ENCODE data around the gene USP6NL. TPM values are rescaled to one million over a fixed set of nuclear protein-coding genes. Genes with fewer than 3 reads are reported as not detected.

USP6NL gene
- total RNA-seq, 4 donors from 2014 or later = 28.8 to 56.4 (median 34.0) TPM

DNA sequence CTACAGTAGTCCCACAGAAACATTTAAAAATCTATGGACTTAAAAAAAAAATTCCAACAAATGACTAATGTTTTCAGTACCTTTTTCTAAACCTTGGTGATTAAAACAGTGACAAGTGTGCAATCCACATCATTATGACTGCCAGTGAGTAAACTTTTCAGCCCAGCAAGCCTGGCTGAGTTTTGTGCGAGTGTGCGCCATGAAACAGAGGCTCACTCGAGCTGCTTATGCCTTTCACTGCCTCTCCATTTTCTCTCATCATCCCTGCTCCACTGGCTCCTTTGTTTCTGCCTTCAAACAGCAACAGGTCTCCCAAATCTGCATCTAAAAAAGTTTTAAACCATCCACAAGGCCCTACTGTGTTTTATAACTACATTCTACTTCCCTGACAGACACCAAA is 105.8 kb downstream of the USP6NL start:
- Histone ChIP-seq H3K4me1 (no peaks in the 10 kb centered on the region), H3K27ac (no peak overlapping the region), H3K36me3 (peaks cover 0 to 29% (median 0%) of the 10 kb centered on the region in 3 donors), H3K4me3 (no peak overlapping the region), H3K27me3 (no peaks in the 10 kb centered on the region), H3K9me3 (no peaks in the 10 kb centered on the region)
- no peak for DNase-seq
- WGBS, 2 donors = 72 to 89% methylated on average over 3 of the region's 3 CpGs
- no peak for TF ChIP-seq CTCF (IDR thresholded peaks at IDR 0.05)
- TF ChIP-seq POLR2A (IDR thresholded peaks at IDR 0.05) = no peak
- intact Hi-C loops (cut with DNase I) = no loop called here

DNA sequence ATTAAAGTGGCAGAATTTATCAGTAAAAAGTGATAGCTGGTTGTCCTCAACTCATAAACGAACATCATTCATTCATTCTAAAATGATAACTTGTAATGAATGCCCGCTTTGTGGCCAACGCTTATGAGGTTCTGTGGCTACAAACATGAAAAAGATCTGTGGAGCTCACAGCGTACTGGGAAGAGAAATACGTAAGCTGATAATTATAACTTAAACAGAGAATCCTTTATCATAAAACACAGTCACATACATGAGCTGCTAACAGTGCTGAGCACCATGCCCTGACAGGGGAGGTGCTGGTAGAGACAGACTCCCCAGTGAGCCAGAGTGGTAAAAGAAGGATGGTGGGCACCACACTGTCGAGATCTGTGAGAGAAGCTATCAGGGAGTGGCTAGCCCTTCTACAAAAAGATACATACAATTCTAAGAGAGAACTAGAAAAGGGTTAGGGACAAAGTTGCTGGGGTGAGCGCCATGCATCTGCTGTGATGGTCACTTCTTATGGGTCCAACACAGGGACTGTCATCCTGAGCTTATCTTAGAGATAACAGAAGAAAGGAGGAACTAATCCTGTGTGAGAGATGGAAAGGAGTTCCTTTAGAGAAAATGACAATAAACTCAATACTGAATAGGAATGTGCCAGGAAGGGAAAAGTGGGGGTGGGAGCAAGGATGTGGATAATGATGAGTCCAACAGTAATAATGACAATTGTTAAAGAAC is 106.7 kb downstream of the USP6NL start:
- H3K4me1 ChIP-seq = no peaks in the 10 kb centered on the region
- no peak overlapping the region for H3K27ac ChIP-seq
- H3K9me3 ChIP-seq = no peaks in the 10 kb centered on the region
- H3K27me3 ChIP-seq = no peaks in the 10 kb centered on the region
- no peak for DNase-seq
- H3K36me3 ChIP-seq = peaks cover 0 to 34% (median 0%) of the 10 kb centered on the region in 3 donors
- TF ChIP-seq CTCF (IDR thresholded peaks at IDR 0.05) (no peak), POLR2A (IDR thresholded peaks at IDR 0.05) (no peak)
- H3K4me3 ChIP-seq = no peak overlapping the region
- 90 to 91% methylated on average over 7 of the region's 7 CpGs for WGBS, 2 donors
- intact Hi-C loops (cut with DNase I) = no loop called here

GRCh38 chr10:11501600-11501999 is 109.8 kb downstream of the USP6NL start:
- no peak for DNase-seq
- no peaks in the 10 kb centered on the region for H3K27me3 ChIP-seq

DNA sequence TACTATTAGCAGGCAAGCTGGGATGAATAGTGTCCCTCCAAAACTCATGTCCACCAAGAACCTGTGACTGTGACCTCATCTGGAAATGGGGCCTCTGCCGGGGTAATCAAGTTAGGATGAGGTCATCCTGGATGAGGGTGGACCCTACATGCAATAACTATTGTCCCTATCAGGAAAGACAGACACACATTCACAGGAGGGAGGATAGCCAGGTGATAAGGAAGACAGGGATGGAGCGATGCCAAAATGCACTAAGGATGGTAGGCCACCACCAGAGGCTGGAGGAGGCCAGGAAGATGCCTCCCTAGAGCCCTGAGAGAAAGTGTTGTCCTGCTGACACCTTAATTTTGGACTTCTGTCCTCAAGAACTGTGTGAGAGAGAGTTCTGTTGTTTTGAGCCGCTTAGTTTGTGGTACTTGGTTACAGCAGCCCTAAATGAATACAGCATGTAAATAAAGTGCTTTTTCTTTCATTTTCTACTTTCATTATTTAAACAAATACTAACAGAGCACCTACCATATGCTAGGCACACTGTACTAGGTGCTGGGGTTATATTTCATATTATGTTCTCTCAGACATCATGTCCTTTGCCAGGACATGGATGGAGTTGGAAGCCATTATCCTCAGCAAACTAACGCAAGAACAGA is 111.9 kb downstream of the USP6NL start:
- Histone ChIP-seq H3K4me3 (no peak overlapping the region), H3K27me3 (no peaks in the 10 kb centered on the region), H3K9me3 (no peaks in the 10 kb centered on the region), H3K36me3 (peaks cover 0 to 36% (median 0%) of the 10 kb centered on the region in 3 donors), H3K4me1 (no peaks in the 10 kb centered on the region), H3K27ac (no peak overlapping the region)
- intact Hi-C loops (cut with DNase I) = no loop called here
- WGBS, 2 donors = 91 to 96% methylated on average over 4 of the region's 4 CpGs
- TF ChIP-seq CTCF (IDR thresholded peaks at IDR 0.05) (no peak), POLR2A (IDR thresholded peaks at IDR 0.05) (no peak)
- no peak for DNase-seq

More at GRCh38 chr10:11501600-11501999, 109.8 kb downstream of the USP6NL start:
- no peak for TF ChIP-seq CTCF (IDR thresholded peaks at IDR 0.05)
- TF ChIP-seq POLR2A (IDR thresholded peaks at IDR 0.05) = no peak
- Histone ChIP-seq H3K36me3 (peaks cover 0 to 34% (median 0%) of the 10 kb centered on the region in 3 donors), H3K4me3 (no peak overlapping the region), H3K4me1 (no peaks in the 10 kb centered on the region), H3K27ac (no peak overlapping the region), H3K9me3 (no peaks in the 10 kb centered on the region)
- intact Hi-C loops (cut with DNase I) = no loop called here
- WGBS, 2 donors = 83 to 98% methylated on average over 3 of the region's 3 CpGs

DNA sequence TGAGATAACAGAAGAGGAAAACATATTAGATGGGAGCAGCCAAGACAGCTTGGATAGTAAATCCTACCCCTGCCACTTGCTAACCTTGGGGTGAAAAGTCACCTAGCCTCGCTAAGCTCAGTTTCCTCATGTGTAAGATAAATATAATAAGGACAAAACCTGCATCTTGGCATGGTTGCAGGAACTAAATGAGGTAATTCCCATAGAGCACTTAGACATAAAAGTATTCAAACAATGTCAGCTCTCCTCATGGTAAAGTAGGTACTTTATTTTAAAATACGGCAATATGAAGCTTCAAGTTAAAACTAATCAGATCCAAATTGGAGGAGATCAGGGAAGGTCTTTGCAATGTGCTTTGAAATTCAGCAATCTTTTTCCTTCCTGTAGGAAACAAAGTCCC is 113.1 kb downstream of the USP6NL start:
- WGBS, 2 donors = 100% methylated on average over 2 of the region's 2 CpGs
- H3K4me3 ChIP-seq = no peak overlapping the region
- H3K27me3 ChIP-seq = no peaks in the 10 kb centered on the region
- DNase-seq = no peak
- intact Hi-C loops (cut with DNase I) = no loop called here
- TF ChIP-seq CTCF (IDR thresholded peaks at IDR 0.05) (no peak), POLR2A (IDR thresholded peaks at IDR 0.05) (no peak)
- H3K4me1 ChIP-seq = no peaks in the 10 kb centered on the region
- H3K27ac ChIP-seq = no peak overlapping the region
- H3K9me3 ChIP-seq = no peaks in the 10 kb centered on the region
- peaks cover 0 to 48% (median 0%) of the 10 kb centered on the region in 3 donors for H3K36me3 ChIP-seq
